GM19099 (cell line): ENCODE results near the gene CCDC186.

Experiments
- POLR2A ChIP-seq: IDR thresholded peaks from 3 replicates; pipeline ENCODE4 v1.6.1; 2011; ENCODE audit warnings: low read depth; ENCODE audit not compliant: insufficient read length; ENCODE audit errors: extremely low read depth

Gene CCDC186

DNA sequence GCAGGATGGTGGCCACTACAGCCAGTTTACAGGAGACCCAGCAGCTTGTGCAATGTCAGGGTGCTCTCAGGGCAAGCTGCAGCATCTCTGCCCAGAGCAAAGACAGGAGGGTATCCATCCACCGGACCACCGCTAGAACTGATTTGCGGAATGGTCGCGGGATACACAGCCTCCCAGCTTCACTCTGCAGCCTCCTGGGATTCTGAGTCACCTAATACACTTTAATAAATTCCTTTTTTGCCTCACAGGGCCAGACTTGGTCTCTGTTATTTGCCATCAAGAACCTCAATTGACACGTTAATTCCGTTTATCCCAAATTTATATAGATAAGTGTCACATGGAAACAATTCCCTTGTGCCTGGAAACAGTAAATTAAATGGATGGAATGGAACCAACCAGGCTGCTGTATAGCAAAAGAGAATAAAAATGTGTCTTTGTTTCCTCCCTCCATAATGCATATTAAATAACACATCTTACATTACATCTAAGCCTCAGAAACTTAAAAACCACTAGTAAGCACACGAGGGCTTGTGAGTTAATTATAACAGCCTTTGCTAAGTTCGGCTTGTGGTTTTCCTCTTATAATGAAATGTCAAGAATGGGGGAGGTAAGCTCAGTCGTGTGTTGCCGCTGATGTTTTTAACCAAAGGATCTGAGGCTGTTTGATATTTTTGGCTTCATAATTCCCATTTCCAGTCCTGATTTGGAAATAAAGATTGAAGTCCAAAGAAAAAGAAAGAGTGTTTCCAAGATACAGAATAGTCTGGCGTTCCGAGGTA lies 78.3 kb downstream of the CCDC186 start:
- TF ChIP-seq POLR2A = no peak

DNA sequence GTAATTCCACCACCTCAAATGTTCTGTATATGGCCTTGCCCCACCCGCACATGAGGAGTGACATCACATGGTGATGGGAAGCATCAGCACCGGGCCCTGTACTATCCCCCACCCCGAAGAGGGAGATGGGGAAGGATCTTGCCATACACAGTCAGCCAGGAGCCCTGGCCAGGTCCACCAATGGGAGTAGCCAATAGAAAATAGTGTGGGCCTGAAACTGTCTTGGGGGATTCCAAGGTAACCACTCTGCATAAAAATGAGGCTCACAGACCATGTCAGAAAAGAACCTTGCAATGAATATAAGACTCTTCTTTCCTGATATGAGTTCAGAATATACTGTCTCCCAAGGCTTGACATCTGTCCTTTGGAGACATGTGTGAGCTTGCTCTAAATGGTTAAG lies 79.2 kb downstream of the CCDC186 start:
- no peak for TF ChIP-seq POLR2A

DNA sequence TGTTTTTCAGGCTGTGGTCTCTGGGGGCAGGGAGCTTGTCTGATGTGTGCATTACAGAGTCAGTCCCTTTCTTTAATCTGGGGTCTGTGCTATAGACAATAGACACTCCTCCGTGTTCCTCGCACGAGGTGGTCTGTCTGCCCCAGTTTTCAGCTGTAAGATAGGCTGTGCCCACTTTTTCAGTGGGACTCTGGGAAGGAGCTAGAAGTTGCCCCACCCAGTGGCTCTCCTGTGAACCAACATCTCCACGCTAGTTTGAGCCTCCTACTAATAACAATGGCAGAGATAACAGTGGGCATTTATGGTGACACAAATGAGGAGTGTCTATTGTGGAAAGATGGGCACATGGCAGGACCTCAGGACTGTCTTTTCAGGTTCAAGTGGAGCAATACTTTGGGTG lies 86.3 kb downstream of the CCDC186 start:
- no peak for TF ChIP-seq POLR2A

DNA sequence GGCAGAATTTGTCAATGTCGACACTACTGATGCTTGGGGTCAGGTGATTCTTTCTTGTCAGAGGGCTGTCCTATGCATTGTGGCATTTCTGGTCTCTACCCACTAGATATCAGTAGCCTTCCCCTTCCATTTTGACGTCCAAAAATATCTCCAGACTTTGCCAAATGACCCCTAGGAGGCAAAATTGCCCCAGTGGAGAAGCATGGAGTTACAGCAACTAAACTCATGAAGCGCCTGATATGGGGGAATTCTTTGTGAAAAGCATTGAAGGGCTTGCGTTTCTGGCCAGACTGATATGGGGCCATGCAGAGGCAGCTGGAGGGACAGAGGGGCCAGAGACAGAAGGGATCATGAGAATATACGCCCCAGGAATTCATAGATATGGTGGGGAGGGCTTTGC lies 86.7 kb downstream of the CCDC186 start:
- TF ChIP-seq POLR2A = no peak

DNA sequence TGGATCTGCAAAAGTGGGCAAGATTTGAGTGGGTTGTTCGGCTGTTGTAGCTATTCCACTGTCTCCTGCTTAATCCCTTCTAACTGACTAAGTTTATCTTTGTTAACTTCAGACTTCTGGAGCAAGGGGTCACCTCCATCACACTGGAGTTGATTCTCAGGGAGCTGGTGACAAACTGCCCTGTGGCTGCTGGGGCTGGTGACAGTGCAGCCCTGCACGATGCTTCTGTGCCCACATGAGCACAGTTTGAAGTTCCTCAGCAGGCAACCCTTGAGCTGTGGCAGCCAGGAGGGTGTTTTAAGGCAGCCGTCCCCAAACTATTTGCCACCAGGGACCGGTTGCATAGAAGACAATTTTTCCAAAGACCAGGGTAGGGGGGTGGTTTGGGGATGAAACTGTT lies 89.8 kb downstream of the CCDC186 start:
- no peak for TF ChIP-seq POLR2A

DNA sequence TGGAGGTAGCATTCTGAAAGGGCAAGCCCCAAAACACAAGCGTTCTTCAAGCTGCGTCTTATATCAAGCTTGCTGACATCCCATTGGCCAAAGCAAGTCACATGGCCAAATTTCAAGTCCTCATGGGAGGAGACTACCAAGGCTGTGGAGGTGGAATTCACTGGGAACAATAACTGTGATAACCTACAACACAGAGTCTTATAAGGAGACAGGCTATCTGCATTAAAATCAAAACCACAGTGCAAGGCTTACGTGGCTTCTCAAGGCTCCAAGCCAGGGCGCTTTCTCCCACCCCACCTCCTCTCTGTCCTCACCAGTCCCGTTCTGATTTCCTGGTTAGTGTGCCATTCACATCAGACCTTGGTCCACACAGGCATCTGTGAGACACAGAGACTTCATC lies 91.0 kb downstream of the CCDC186 start:
- no peak for TF ChIP-seq POLR2A

DNA sequence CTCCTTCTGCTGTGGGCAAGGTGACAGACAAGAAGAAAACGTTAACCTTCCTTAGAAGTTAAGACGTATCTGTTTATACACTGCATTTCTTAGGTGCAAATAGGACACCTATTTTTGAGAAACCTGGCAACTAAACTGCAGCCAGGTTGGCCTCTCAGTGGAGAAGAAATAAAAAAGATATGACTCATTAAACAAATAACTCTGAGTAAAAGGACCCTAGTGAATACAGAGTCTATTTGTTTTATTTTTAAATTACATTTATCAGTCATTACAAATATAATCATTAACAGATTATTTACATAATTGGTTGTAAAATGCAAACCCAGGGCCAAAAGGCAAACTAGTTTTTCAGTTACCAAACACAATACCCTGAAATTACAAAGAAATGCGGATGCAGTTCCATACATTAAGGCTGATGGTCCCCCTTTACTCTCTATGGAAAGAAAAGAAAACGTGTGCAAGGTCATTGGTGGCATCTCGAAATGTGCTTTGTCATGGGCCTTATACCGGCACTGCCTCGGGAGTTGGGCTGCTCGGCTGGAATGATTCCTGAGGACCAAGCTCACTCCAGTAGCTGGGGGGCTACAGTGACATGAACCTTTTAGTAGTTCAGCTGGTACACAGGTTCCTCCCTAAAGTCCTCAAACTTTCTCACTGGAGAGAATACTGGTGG lies 92.0 kb downstream of the CCDC186 start:
- no peak for TF ChIP-seq POLR2A

DNA sequence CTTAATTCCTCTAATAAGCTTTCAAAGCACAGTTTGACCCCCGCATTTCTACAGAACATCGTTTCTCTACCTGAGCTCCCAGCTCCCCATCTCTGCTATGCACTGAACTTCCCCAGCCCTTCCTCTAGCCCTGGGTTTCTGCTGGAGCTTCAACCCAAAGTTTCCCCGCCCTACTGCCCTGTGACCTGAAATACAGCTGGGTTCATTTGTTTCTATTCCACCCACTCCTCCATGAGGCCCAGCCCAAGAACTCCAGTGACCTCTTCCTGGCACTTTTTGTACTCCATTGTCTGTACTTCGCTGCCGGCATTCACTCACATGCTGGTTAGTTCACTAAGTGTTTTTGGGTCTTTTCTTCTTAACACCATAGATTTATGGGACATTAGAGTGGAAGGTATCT lies 94.6 kb downstream of the CCDC186 start:
- TF ChIP-seq POLR2A = no peak

DNA sequence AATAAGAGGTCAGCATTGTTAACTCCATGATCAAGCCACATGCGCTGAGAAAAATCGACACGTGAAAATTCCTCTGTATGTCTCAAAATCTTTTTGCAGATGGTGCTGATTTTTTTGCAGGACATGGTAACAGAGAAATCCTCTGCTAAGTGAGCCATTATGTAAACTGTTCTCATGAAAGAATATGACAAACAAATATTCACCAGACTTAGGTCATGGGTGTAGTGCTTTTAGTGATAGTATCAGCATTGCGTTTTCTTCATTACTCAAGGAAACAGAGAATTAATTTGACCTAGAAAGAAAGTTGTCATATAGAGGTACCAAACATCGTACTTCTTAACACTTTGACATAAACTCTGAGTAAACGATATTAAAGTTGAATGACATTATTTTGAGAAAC lies 95.7 kb downstream of the CCDC186 start:
- no peak for TF ChIP-seq POLR2A

DNA sequence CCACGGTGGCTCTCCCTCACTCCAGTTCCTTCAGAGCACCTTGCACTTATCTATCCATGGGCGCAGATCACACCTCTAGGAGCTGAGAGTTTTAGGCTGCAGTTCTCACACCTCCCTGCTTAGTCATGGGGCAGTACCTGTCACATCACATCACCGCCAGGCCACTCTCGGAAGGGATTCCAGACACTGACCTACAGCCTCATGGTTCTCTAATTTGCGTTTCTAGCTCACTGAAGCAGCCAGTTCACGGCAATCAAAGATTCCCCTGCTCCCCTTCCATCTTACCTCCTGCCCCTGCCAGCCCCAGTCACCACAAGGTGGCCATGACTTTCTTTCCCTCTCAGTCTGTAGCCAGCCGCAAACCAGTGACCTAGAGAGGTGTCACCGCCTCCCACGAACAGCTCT lies 96.2 kb downstream of the CCDC186 start:
- no peak for TF ChIP-seq POLR2A

DNA sequence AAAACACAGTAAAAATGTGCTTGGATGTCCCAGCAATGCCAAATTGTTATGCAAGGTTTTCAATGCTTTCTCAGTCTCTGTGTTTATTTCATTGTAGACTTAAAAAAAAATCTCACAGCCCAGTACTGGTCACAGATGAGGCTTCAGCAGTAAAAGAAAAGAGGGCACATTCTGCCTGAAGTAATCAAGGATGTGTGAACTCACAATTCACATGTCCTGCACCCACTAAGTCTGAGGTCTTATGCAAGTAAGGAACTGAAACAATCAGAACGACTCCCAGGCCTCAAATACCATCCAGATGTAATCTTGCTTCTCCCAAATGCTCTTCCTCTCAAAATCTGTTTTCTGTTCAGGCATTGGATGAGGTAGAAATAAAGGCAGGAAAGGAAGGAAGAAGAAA lies 96.7 kb downstream of the CCDC186 start:
- no peak for TF ChIP-seq POLR2A

DNA sequence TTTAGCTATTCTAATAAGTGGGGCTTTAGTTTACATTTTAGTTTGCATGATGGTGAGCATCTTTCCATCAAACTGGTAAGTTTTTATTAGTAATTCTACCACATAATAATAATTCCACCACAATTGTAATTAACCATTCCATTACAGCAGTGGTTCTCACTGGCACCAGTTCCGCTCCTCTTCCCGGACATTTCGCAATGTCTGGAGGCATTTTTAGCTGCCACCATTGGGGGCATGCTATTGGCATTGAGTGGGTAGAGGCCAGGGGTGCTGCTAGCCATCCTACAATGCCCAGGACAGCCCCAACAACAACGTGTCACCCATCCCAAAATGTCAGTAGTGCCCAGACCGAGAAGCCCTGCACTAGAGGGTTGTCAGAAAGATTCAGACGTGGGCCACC lies 98.9 kb downstream of the CCDC186 start:
- TF ChIP-seq POLR2A = no peak

DNA sequence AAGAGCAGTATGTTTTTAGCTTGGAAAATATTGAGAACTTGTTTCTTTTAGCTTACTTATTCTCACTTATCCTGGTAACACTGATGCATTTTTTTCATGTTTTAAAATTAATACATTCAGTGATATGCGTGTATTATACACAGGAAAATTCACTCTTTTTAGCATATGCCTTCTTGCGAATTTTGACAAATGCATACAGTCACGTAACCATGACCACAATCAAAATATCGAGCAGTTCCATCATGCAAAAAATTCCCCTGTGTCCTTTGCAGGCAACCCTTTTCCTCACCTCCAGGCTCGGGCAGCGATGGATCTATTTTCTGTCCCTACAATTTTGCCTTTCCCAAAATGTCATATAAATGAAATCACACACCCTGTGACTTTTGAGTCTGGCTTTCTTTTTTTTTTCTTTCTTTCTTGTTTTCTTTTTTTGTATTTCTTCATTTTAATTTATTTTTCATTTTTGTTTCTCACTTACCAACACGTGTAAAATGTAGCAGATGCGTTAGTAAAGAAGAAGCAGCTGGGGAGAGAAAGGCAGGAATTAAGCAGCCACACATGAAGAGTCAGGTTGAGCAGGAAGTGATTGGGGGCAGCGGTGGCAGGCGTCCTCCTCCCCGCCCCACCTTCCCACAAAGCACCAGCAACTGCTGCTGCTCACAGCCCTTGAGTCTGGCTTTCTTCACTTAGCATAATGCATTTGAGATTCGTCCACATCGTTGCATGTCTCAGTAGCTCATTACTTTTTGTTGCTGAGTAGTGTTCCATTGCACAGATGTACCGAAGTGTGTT lies 100.4 kb downstream of the CCDC186 start:
- no peak for TF ChIP-seq POLR2A

DNA sequence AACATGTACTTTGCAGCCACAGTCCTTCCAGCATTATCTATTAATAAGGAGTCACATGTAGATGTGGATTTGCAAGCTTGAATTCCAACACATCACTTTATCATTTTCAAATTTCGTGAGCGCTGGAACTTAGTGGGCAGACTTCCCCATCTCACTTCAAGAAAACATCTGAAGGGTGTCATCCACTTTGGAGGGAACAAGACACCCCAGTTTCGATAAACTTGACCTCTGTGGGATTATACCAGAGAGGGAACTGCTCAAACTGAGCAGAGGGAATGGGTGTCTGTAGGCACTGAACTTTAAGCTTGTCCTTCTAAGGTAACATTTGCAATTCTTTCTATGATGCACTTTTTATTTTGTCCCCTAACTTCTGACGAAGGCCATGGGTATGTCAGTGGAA lies 102.8 kb downstream of the CCDC186 start:
- no peak for TF ChIP-seq POLR2A
